ENCODE results near the gene EEF2K.

Gene EEF2K

GRCh38 chr16:22206013-22206841 lies at the start of gene EEF2K:
TSS of gene EEF2K (plus strand) at chr16:22206278. CDS start at chr16:22225730, 19,452 bp downstream.
- peak; percentile 97 for DNase-seq (ENCODE audit: low read depth)
- peak; percentile 74 for TF ChIP-seq CTCF (IDR thresholded peaks at IDR 0.05; ENCODE audit: insufficient read depth, low read depth, low read length, missing control alignments)
- H3K4me3 ChIP-seq (ENCODE audit: low read depth, low read length) = peak within 1 kb of the TSS; percentile 97

DNA sequence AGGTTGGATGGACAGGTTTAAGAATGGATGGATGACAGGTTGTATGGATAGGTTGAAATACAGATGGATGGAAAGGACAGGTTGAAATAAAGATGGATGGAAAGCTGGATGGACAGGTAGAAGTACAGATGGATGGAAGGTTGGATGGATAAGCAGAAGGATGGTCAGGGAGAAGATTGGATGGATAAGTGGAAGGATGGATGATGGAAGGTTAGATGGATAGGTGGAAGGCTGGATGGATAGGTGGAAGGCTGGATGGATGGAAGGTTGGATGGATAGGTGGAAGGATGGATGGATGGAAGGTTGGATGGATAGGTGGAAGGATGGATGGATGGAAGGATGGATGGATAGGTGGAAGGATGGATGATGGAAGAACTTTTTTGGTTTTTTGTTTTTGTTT lies 44.7 kb upstream of the EEF2K start:
- DNase-seq (ENCODE audit: low read depth) = no peak
- H3K4me3 ChIP-seq (ENCODE audit: low read depth, low read length) = no peak overlapping the region
- no peak for TF ChIP-seq CTCF (IDR thresholded peaks at IDR 0.05; ENCODE audit: insufficient read depth, low read depth, low read length, missing control alignments)

DNA sequence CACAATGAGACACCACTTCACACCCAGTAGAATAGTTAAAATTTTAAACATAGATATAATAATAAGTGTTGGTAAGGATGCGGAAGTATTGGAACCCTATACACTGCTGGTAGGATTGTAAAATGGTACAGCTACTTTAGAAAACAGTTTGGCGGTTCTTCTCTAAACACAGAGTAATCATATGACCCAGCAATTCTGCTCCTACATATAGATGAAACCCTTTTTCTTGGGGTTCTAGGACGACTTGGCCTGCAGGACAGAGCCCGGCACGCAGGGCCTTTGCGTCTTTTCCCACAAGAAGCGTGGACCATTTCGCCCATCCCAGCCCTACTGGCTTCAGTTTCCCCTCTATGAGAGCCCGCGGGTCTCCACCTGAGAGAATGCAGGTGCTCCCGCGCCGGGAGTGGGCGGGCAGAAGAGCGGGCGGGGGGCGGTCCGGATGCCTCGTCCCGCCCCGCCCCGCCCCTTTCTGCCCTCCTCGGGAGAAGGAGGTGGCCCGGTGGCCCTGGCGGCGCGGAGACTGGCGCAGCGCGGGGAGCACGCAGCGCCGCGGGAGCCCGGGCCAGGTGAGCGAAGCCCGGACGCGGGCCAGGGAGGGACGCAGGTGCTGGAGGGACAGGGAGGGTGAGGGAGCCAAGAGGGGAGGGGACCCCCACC lies 44.0 kb upstream of the EEF2K start, which contains the start of gene SDR42E2:
Gene SDR42E2, plus strand, starts transcription at position 508 of the 657 bp plus-strand sequence. CDS start 3,077 bp downstream, outside the sequence.
- DNase-seq (ENCODE audit: low read depth) = no peak
- TF ChIP-seq CTCF (IDR thresholded peaks at IDR 0.05; ENCODE audit: insufficient read depth, low read depth, low read length, missing control alignments) = no peak
- no peak within 1 kb of the TSS for H3K4me3 ChIP-seq (ENCODE audit: low read depth, low read length)

DNA sequence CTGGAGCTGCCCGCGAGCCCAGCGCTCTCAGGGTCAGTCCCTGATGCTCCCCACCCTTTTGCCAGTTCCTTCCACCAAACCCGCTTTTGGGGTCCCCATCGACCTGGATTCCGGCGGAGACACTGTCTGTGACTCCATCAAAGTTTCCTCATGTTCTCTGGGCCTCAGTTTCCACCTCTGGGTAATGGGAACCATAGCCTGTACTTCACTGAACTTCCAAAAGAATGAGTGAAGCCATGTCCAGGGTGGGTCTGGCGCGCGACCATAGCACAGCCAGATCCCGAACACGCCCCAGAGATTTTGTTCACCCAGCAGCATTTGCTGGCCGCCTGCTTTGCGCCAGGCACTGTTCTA lies 43.4 kb upstream of the EEF2K start:
- H3K4me3 ChIP-seq (ENCODE audit: low read depth, low read length) = no peak overlapping the region
- no peak for TF ChIP-seq CTCF (IDR thresholded peaks at IDR 0.05; ENCODE audit: insufficient read depth, low read depth, low read length, missing control alignments)
- DNase-seq (ENCODE audit: low read depth) = no peak

- TF ChIP-seq CTCF (IDR thresholded peaks at IDR 0.05; ENCODE audit: insufficient read depth, low read depth, low read length, missing control alignments) = no peak
- no peak overlapping the region for H3K4me3 ChIP-seq (ENCODE audit: low read depth, low read length)
- no peak for DNase-seq (ENCODE audit: low read depth)
Observed at GRCh38 chr16:22163806-22164205, 42.3 kb upstream of the EEF2K start.

- no peak for TF ChIP-seq CTCF (IDR thresholded peaks at IDR 0.05; ENCODE audit: insufficient read depth, low read depth, low read length, missing control alignments)
- DNase-seq (ENCODE audit: low read depth) = no peak
- H3K4me3 ChIP-seq (ENCODE audit: low read depth, low read length) = no peak overlapping the region
Observed at GRCh38 chr16:22164482-22164881, 41.6 kb upstream of the EEF2K start.
